ENCODE results near the gene FAM9C.
"Not testable (repeated sequence)": the region's sequence is repeated elsewhere in the genome, so short reads cannot be mapped to it uniquely, and the experiment has no call there.

Gene FAM9C

DNA sequence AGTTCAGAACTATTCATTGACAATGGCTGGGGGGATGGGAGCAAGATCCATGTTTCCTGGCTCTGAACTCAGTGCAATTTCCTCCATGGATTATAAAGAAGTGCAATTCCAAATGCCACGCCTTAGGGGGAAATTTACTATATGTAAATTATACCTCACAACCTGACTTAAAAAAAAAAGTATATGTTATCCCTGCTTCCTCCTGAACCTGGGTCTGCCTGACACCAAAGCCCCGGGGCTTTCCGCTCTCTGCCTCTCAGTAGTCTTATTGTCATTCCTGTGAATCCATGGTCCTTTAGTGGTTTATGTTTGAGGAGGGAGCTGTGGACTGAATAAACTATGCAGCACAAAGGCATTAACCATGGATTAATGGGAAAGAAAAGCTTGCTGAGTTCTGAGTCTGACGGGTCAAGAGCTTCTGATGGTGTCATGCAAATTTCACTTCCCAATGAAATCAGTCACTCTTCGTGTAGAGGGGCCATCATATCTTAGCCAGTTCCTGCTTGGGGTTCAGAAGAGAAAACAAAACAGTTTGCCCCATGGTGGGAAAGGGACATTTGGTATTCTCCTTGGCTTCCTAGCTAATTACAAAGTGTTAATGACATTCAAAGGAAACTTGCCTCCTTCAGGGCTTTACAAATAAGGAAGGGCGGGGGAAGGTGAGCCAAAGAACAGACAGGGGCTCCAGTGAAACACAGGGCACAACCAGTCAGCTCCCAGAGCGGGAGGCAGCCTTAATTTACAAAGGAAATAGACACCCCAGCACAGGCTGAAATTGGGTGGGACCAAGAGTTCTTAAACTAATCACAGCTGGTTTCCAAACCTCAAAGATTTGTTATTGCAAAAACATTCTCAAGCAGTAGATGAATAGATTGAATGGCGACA lies 14.3 kb downstream of the FAM9C start:
- no peak for DNase-seq

DNA sequence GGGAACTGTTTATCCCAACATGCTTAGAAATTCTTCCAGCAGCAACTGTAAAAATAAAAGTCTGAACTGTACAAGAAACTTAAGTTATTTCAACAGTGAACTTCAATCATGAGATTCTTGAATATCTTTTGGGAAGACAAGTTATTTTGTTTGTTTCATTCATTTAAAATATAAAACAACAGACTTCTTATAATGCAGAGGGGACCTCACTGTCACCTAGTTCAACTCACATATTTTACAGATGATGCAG lies 14.9 kb downstream of the FAM9C start:
- no peak for DNase-seq

DNA sequence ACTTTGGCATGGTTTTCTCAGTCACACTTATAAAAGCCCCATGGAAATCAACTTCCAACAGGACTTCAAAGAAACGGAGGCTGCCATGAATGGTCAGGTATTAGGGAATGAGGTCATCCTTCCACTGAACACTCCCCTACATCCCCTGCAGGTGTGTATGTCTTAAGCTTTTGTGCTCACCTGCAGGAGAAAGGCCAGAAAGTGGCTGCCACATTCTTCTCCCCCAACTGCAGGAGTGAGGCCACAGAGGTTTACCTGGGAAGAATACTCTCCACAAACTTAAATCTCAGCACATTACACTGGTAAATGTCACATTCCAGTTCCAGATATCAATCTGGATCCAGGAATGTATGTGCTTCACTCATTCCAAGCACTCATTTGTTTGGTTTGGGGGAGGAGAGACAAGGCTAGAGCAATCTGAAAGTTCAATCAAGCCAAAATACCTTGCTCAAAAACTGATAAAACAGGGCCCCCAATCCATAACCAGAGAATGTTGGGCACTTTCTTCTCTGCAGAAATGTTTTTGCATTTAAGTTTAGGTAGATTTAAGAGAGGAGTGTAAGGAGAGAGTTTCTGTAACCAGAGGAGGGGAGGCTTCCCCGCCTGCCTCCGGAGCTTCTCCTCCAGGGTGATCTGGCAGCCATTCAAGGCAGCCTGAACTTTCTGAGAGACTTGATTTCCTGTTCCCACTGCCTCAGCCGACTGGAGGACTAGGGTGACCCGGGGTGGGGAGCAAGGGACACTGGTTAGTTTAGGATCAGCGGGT lies 15.4 kb downstream of the FAM9C start:
- no peak for DNase-seq

DNA sequence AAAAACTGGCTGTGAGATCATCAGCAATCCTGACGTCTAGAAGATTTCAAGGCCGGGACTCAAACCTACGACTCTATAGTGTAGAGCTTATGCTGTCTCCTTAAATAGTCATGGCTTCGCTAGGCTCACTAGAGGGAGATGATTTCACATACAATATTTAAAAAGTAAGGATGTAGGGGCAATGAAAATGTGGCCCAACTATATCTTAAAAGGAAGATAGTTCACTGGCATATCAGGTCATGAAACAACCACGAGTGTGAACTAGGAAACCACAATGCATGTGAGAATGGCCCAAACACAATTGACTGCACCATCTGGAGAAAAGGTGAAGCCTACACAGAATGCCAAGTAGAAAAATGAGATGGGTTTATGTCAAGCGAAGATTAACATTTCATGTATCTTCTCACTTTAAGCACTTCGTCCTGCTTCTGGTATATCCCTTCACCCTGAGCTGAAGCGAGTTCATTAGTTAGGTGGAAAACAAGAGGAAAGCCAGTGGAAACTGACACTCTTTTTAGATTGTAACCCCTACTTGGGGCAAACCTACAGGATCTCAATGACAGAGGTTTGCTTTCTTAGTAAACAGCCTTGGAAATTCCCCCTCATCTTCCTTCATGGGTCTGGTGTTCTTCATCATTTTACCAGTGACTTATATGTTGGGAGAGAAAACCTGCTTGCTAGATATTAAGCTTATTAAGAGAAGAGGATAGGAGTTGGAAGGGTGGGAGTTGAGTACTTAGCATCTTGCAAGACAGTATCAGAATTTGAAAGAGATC lies 17.4 kb downstream of the FAM9C start:
- no peak for DNase-seq

DNA sequence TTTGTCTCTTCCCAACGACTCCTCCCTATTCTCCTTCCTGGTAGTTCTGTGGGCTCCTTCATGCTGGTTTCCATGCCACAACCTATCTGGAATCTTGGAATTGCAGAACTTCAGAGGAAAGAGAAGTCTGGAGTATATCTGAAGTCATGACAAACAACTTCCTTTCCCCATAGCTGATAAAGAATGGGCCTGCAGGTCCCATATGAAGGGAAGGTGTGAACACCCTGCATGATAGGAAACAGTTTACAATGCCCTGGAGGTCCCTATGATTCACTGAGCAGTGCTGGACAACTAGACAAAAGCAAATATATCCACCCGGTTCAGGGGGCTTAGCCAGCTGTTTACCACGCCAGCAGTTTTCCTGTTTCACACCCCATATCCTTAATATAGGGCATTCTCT lies 19.4 kb downstream of the FAM9C start:
- DNase-seq = no peak

DNA sequence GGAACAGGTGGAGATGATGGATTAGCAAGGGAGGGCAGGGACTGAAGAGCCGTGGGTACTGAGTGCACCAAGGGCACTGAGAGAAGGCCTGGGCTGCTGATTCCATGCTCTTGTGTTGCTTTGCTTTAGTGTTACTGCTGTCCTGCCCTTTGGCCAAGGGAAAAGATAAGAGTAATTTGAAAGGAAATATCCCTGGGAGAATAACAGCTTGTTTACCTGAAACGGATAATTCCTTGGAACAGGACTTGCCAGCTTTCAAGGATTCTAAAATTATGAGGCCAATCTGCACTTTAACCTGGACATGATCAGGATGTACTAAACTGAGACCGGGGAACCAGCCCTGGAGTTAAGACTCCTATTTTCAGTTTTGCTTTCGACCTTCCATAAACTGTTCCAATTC lies 20.4 kb downstream of the FAM9C start:
- no peak for DNase-seq

DNA sequence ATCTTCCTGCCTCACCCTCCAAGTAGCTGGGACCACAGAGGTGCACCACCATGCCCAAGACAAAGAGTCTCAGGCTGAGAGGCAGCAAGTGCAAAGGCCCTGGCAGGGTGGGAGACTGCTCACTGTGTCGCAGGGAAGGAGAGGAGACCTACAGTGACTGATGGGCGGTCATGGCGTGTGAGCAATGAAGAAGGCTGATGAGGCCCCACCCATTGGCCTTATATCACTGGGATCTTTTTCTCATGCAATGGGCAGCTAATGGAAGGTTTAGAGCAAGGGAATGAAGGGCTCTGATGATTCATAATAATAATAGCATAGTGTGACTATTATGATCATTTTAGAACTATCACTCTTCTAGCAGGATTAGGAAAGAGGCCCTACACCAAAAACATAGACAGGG lies 20.9 kb downstream of the FAM9C start:
- DNase-seq = no peak

DNA sequence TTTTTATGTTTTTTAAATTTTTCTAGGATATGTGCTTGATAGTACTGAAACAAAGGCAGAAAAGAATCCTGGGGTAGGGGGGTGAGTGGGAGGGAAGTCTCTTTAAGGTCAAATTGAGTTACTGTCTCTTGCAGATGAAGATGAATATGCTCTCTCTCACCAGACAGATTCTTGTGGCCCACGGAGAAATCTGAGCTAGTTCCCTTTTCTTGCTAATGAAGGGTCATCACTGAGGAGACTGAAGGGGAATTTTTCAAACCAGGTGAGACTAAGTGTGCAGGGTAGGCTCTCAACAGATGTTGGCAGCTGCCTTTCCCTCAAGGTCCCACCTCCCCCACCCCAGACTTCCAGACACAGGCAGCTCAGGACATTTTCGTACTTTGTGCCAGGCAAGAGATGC lies 21.5 kb downstream of the FAM9C start:
- no peak for DNase-seq

DNA sequence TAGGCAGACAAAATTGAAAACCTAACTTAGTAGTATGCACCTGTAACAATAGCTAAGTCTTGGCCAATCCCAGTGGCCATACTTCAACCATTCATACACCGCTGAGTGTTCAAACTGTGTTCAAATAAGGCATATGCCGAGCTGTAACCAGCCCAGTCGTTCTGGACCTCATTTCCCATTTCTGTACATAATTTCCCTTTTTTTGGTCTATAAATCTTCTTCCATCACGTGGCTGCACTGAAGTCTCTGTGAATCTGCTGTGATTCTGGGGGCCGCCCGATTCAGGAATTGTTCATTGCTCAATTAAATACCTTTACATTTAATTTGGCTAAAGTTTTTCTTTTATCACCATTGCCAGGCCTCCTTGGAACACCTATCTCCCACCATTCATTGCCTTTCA lies 27.7 kb downstream of the FAM9C start:
- not testable (repeated sequence) for DNase-seq

DNA sequence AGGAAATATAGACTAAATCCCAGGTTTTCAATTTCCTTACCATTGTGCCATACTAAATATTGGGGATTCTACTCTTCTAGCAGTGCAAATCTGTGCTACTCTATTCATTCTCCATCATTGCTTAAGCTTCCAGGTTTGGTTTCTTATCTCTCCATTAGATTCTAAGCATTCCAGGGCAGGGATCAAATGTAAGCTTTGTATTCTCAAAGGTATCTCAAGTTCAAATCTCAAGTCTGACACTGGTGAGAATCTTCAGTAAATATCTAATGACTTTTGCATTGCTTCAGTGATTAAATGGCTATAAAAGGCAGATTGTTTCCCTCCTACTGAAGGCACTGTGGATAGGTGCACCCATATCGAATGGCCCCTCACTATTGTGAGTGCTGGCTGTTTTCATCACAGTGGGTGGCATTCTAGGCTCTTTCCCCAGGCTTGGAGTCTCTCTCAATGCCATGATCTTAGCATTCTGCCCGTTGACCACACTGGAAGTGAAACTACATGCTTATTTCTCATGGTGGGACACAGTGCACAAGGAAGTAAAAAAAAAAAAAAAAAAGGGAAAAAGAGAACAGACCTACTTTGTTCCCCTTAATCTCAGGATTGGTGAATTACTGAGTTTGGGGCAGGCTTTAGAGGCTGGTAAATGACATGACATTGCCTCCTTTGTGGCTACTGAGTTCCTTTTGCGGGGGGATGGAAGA lies 28.7 kb downstream of the FAM9C start:
- no peak for DNase-seq

DNA sequence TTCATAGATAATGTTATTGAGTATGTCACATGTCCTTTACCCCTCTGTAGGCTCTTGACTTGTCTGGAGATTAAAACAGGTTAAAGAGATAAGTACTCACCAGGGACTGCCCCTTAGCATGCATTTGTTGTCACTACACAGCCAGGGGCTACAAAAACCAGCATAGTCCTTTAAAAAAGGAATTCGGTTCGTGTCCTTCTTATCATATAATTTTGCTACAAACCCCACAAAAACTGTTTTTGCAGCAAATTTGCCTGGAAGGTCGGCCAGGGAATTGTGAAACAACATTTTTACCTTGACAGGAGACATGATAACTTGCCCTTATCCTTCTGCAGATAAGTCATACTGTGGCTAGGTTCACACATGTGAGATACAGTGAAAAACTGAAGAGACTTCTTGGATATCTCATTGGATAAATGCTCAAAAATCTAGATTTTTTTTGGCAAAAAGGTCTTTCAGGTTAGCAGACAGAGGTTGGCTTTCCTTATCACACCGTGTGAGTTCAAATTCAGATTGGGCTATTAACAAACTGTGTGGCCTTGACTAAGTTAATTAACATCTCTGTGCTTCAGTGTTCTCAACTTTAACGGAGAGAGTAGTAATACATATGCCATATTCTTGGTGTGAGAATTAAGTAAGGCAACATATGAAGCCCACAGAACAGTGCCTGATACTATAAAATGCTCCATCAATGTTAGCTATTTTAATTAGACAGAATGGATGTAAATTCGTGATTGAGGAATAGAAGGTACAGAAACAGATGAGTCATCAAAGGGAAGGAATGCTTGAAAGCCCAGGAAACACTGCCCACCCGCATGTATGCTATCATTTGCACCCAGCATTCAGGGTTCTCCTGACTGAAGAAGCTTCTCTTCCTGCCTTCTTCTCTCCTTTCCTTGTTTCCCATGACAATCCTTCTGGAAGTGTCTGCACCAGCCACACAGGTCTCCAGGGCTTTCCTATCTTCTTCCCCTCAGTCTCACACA lies 30.0 kb downstream of the FAM9C start:
- DNase-seq = no peak

DNA sequence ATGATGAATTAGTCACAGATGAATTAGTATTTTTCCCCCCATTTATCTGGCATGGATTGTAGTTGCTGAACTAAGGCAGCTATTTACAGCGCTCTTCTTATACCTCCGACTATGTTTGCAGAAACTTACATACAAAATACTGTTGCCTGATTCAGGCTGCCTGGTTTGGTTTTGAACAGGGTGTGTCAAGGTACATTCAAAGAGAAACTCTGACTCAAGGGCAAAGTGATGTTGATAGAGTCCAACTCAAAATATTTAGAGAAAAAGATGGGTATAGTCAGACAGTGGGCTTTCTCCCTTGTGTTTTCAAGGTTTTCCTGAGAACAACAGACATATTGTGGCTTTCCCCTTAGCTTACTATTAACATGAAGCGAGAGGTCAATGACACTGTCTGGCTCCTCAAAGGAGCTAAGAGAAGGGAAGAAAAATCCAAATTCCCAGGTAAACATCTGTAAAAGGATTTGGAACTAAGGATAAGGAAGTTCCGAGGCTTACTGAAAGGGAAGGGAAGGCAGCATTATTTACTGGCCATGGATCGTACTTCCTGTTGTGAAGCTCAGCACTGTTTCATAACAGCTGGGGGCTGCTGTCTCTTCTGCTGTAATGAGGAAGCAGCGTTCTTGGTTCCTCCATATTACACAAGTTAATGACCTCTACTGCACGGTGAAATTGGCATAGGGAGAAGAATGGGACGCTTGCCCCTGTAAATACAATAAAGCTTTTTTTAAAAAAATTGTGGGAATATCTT lies 30.9 kb downstream of the FAM9C start:
- peak; percentile 17 for DNase-seq

DNA sequence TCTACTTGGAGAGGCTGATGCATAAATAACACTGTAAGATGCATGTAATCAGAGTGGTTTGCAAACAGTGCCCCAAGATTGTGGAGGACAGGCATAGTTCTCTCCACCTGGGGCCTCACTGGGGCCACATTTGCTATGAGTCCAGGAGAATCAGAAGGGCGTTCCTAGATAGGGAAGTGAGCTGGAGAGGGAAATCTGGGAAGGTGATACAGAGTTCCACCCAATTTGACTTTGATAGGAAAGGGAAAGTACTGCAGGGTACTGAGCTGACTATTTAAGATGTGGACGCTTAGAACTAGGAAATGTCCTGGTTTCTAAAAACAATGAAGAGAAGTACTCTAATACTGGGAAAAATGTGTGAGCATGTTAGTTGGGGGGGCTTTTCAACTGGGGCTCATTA lies 33.9 kb downstream of the FAM9C start:
- DNase-seq = no peak

DNA sequence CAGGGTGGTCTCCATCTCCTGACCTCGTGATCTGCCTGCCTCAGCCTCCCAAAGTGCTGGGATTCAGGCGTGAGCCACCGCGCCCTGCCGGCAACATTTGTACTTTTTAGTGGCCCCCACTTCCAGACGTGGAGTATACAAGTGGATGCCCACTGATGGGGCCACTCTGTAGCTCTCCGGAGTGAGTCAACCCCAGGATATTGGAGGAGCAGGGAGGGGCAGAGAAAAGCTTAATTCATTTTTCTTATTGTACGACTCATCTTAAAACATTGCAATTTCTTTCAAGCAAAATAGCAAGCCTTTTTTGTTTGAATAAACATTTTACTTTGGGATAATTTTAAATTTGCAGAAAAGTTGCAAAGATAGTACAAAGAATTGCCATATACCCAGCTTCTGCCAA lies 34.6 kb downstream of the FAM9C start:
- no peak for DNase-seq

DNA sequence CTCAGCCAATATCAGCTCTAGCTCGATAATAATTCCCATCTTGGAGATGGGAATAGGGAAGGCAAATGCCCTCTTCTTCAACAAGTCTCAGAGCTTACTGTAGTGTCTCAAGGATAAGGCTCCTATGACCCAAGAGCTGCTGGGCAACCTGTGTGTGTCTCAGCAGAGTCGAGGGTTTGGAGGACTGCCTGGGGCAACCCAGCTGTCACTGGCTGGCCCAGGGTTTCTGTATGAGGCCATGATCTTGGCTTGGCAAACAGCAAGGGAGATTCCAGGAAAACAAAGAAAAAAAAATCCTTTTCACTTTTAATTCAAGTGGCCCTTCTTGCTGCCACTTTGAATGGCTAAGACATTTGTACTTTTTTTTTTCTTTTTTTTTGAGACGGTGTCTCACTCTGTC lies 35.1 kb downstream of the FAM9C start:
- no peak for DNase-seq

DNA sequence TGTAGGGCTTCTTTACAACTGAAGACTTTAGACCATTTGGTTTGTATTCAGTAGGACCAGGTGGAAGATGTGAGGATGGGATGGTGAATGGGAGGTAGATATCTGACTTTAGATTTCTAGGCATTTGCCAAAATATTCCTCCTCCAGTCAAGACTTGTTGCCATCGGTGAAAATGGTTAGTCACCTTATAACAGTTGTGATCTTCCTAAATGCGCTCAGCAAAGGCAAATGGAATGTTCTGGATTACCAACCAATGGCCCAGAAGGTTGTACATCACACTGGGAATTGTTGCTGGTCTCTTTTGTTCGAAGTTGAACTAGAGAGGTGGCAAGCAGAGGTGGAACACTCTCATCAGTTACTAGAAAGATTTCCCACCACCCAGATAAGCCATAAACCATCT lies 35.6 kb downstream of the FAM9C start:
- no peak for DNase-seq

DNA sequence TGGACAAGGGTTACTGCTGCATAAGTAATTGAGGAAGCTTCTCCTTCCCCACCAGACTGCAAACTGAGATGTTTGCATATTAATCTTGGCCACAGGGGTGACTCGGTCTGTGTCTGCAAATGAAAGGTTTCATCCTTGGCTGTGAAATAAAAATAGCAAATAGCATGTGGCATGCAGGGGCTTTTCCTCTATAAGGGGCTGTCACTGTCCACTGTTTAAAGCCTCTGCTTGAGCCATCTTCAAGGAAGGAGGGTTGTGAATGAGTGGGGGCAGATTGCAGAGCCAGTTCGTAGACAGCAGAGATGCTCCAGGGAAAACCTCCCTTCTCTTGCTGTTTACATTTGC lies 36.3 kb downstream of the FAM9C start:
- DNase-seq = no peak

DNA sequence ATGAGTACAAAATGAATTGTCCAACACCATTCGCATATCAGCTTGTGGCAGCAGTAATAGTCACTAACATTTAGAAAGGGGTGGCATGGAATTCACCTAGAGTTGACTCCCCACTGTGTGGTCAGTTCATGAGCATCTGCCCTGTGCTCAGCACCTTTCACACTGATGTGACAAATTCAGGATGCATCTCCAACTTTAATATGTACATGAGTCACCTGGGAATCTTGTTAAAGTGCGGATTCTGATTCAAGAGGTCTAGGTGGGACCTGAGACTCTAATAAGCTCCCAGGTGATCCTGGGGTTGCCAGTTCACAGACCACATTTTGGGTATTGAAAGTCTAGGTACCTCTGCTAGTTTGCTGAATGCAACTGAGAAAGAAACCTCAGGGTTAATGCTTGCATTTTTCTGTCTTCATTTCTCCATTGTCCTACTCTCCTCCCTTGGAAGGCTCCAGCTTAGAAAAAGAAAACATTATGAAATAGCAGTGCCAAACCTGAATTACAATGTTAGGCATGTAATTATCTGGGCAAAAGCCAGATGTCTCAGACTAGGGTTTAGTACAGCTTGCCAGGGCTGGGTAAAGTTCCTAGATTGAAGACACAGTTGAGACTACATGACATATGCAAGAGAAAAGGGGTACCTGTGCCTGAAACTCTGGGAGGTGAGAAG lies 36.8 kb downstream of the FAM9C start:
- no peak for DNase-seq

DNA sequence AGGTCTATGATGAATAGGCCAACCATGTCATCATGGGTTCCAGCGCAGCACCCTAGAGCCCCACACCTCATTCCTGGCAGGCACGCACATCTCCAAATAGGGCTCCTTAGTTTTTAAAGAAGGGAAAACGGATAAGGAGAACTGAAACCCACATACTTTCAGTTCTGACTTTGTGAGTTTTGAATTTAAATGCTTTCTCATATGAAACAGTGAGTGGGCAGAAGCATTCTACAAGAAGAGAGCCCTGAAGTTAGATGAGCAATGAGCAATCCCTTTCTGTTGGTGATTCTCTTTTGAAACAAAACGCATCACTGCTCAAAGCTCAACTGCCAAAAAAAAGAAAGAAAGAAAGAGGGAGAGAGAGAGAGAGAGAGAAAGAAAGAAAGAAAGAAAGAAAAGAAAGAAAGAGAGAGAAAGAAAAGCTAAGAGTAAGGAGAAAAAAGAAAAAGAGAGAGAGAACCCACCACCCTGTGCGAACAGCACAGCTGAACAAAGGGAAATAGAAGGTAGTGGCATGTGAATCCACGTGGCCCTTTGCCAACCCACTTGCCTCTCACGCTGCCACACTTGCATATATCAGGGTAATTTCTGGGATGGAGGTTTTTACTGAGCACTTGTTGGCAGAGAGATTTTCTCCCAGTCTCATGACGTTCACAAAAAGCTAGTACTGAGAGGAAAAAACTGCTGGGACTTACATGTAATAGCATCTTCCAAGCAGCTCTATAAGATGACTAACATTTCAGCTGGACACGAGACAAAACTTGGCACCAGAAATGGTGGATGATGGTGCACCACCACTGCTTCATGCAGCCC lies 38.6 kb downstream of the FAM9C start:
- DNase-seq = no peak

Data from NCI-H2029 (cell line).